SK-N-SH treated with all-trans-retinoic acid at 6 μM for 48 hours (cell line): ENCODE measurements around the gene APOC4.

Experiments used
- ESRRG ChIP-seq: fragments of 250-450 bp; sonication (Bioruptor Pico); IDR thresholded peaks from 2 replicates; pipeline ENCODE4 v1.6.1; 2021; ENCODE audit warnings: mild to moderate bottlenecking
- ISL1 ChIP-seq: fragments of 250-450 bp; sonication (Bioruptor Pico); IDR thresholded peaks from 2 replicates; pipeline ENCODE4 v2.1.2; 2022; ENCODE audit warnings: mild to moderate bottlenecking, moderate library complexity
- SNAI2 ChIP-seq: fragments of 250-450 bp; sonication (Bioruptor Pico); IDR thresholded peaks from 2 replicates; pipeline ENCODE4 v1.5.0; 2020; ENCODE audit warnings: mild to moderate bottlenecking, moderate library complexity
- ZC3H10 ChIP-seq: fragments of 250-450 bp; sonication (Bioruptor Pico); IDR thresholded peaks from 2 replicates; pipeline ENCODE4 v1.5.1; 2021; ENCODE audit warnings: mild to moderate bottlenecking, moderate library complexity
- ZNF70 ChIP-seq: fragments of 450-650 bp; formaldehyde crosslinking; IDR thresholded peaks from 2 replicates; pipeline ENCODE4 v1.5.0; 2020; ENCODE audit warnings: mild to moderate bottlenecking, moderate library complexity
- TF ChIP-seq, protein P1 (sequence below): fragments of 250-450 bp; sonication (Bioruptor Pico); IDR thresholded peaks from 2 replicates; pipeline ENCODE4 v1.8.0; 2020; ENCODE audit warnings: mild to moderate bottlenecking, moderate library complexity, borderline replicate concordance

GRCh38 chr19:44925114-44925891, 16.7 kb upstream of the APOC4 start:
- TF ChIP-seq ESRRG (CRISPR knock-in tag), result no peak
- TF ChIP-seq ZC3H10, result no peak
- TF ChIP-seq, protein P1, sequence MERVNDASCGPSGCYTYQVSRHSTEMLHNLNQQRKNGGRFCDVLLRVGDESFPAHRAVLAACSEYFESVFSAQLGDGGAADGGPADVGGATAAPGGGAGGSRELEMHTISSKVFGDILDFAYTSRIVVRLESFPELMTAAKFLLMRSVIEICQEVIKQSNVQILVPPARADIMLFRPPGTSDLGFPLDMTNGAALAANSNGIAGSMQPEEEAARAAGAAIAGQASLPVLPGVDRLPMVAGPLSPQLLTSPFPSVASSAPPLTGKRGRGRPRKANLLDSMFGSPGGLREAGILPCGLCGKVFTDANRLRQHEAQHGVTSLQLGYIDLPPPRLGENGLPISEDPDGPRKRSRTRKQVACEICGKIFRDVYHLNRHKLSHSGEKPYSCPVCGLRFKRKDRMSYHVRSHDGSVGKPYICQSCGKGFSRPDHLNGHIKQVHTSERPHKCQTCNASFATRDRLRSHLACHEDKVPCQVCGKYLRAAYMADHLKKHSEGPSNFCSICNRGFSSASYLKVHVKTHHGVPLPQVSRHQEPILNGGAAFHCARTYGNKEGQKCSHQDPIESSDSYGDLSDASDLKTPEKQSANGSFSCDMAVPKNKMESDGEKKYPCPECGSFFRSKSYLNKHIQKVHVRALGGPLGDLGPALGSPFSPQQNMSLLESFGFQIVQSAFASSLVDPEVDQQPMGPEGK (CRISPR knock-in tag), result no peak
- no peak for TF ChIP-seq ISL1 (CRISPR knock-in tag)
- TF ChIP-seq ZNF70, result no peak
- no peak for TF ChIP-seq SNAI2 (CRISPR knock-in tag)
